OCI-LY3 (cell line): ENCODE results near the gene ANO10.

Experiments used
- H2AFZ ChIP-seq: fragments of 200-600, 300-600 bp; shearing (Covaris generic); 2 replicates; pipeline ENCODE4 v1.6.0; 2014; ENCODE audit warnings: antibody characterized with exemption, low read depth, low read length
- H3K27ac ChIP-seq: fragments of 200-600, 300-600 bp; sonication (generic); 2 replicates; pipeline ENCODE4 v1.5.1; 2014; ENCODE audit warnings: mild to moderate bottlenecking, low read length, moderate library complexity, mixed read lengths
- H3K27me3 ChIP-seq: fragments of 200-600, 300-600 bp; sonication (generic); 2 replicates; pipeline ENCODE4 v1.6.1; 2014; ENCODE audit warnings: low read depth, low read length, mixed read lengths
- H3K36me3 ChIP-seq: fragments of 200-600, 300-600 bp; sonication (generic); replicated peaks from 2 replicates; pipeline ENCODE3; 2014; ENCODE audit warnings: low read depth, low read length, mixed read lengths
- H3K4me1 ChIP-seq: fragments of 300-600, 200-600 bp; sonication (generic); 2 replicates; pipeline ENCODE4 v1.6.1; 2014; ENCODE audit warnings: low read length, mixed read lengths
- H3K4me2 ChIP-seq: fragments of 200-600, 300-600 bp; sonication (generic); 2 replicates; pipeline ENCODE4 v1.6.1; 2014; ENCODE audit warnings: low read length, mixed read lengths
- H3K4me3 ChIP-seq: fragments of 300-600, 200-600 bp; sonication (generic); 2 replicates; pipeline ENCODE4 v1.5.1; 2014; ENCODE audit warnings: antibody characterized with exemption, mild to moderate bottlenecking, low read length, moderate library complexity
- H3K79me2 ChIP-seq: fragments of 300-600, 200-600 bp; shearing (Covaris generic); 2 replicates; pipeline ENCODE4 v1.6.1; 2014; ENCODE audit warnings: mild to moderate bottlenecking, low read length, mixed read lengths
- H3K9ac ChIP-seq: fragments of 300-600, 200-600 bp; shearing (Covaris generic); 2 replicates; pipeline ENCODE4 v1.6.0; 2014; ENCODE audit warnings: mild to moderate bottlenecking, low read length, moderate library complexity
- H3K9me3 ChIP-seq: fragments of 200-600, 300-600 bp; shearing (Covaris generic); 2 replicates; pipeline ENCODE4 v1.6.1; 2014; ENCODE audit warnings: low read length, mixed read lengths; ENCODE audit not compliant: insufficient read depth
- H4K20me1 ChIP-seq: fragments of 200-600, 300-600 bp; sonication (generic); 2 replicates; pipeline ENCODE4 v1.6.1; 2016; ENCODE audit warnings: low read length, mixed read lengths; ENCODE audit not compliant: insufficient read depth
- CTCF ChIP-seq: fragments of 200-600, 300-600 bp; sonication (generic); IDR thresholded peaks from 2 replicates; pipeline ENCODE4 v1.5.1; 2014; ENCODE audit warnings: antibody characterized with exemption, low read length, low read depth
- EZH2phosphoT487 ChIP-seq: fragments of 200-600 bp; shearing (Covaris generic); IDR thresholded peaks from 2 replicates; pipeline ENCODE4 v1.6.1; 2018; ENCODE audit warnings: antibody characterized with exemption, mixed run types, low read depth

Gene ANO10

GRCh38 chr3:43423639-43424038 is 198.2 kb downstream of the ANO10 start:
- Histone ChIP-seq H3K27me3 (no peaks in the 10 kb centered on the region), H3K9me3 (no peaks in the 10 kb centered on the region; the same call in 1 of the 2 replicates), H3K36me3 (peaks cover 30% of the 10 kb centered on the region), H2AFZ (no peak overlapping the region), H3K79me2 (no peaks in the 10 kb centered on the region), H4K20me1 (no peaks in the 10 kb centered on the region), H3K4me2 (no peak overlapping the region), H3K9ac (no peak overlapping the region), H3K27ac (no peak overlapping the region), H3K4me3 (no peak overlapping the region), H3K4me1 (no peaks in the 10 kb centered on the region)
- TF ChIP-seq EZH2phosphoT487 (no peak), CTCF (no peak)

DNA sequence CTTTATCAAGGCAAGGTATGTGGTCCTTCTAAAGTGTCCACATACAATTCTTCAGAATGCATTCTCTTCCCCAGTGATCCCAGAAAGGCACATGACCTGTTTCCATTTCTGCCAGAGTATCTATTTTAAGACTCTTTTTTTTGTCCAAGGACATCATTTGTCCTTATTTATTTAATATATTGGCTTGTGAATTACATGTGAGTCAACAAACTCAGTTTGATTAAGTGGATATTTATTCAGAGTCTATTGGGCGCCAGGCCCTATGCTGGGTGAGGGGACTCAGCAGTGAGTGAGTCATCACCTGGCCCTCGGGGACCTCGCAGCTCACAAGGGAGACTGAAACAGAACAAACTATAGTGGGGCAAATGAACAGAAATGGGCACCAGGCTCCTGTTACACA is 198.7 kb downstream of the ANO10 start:
- Histone ChIP-seq H3K4me2 (no peak overlapping the region), H3K4me3 (no peak overlapping the region), H3K27ac (no peak overlapping the region), H2AFZ (no peak overlapping the region), H3K36me3 (peaks cover 30% of the 10 kb centered on the region), H3K9ac (no peak overlapping the region), H4K20me1 (no peaks in the 10 kb centered on the region), H3K79me2 (no peaks in the 10 kb centered on the region), H3K4me1 (no peaks in the 10 kb centered on the region), H3K27me3 (no peaks in the 10 kb centered on the region), H3K9me3 (no peaks in the 10 kb centered on the region; the same call in 1 of the 2 replicates)
- TF ChIP-seq CTCF = no peak
- no peak for TF ChIP-seq EZH2phosphoT487

- Histone ChIP-seq H3K36me3 (peaks cover 5% of the 10 kb centered on the region), H3K9me3 (no peaks in the 10 kb centered on the region), H3K79me2 (no peaks in the 10 kb centered on the region), H4K20me1 (no peaks in the 10 kb centered on the region), H3K27me3 (no peaks in the 10 kb centered on the region), H2AFZ (no peak overlapping the region), H3K4me2 (no peak overlapping the region), H3K9ac (no peak overlapping the region), H3K27ac (no peak overlapping the region), H3K4me3 (no peak overlapping the region), H3K4me1 (no peaks in the 10 kb centered on the region)
- no peak for TF ChIP-seq CTCF
- TF ChIP-seq EZH2phosphoT487 = no peak
Measured at GRCh38 chr3:43418601-43419272, 203.1 kb downstream of the ANO10 start.

DNA sequence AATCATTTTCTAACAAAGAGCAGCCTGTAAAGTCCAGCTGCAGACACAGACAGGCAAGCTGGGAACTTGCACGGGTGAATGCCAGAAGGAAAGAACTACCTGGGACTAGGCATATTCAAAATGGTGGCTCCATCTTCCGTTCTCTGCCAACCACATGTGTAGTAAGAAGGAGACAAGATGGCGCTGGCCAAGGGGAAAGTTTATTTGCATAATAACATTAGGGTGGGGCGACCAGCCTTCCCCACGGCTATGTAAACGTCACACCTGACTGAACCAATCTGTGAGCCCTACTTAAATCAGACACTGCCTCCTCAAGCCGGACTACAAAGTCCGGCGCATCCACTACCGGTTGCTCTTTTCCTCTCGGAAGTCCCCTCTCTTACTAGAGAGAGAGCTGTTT is 204.7 kb downstream of the ANO10 start:
- no peak overlapping the region for H3K9ac ChIP-seq
- no peaks in the 10 kb centered on the region for H4K20me1 ChIP-seq

More for the DNA sequence above, 204.7 kb downstream of the ANO10 start:
- no peaks in the 10 kb centered on the region for H3K79me2 ChIP-seq
- no peaks in the 10 kb centered on the region for H3K27me3 ChIP-seq
- no peak overlapping the region for H2AFZ ChIP-seq
- peaks cover 5% of the 10 kb centered on the region for H3K36me3 ChIP-seq
- TF ChIP-seq EZH2phosphoT487 (no peak), CTCF (no peak)
- no peaks in the 10 kb centered on the region for H3K9me3 ChIP-seq
- H3K4me1 ChIP-seq = no peaks in the 10 kb centered on the region
- H3K4me3 ChIP-seq = no peak overlapping the region
- H3K4me2 ChIP-seq = no peak overlapping the region
- no peak overlapping the region for H3K27ac ChIP-seq
